ENCODE results near the gene RPL27.

The RPL27 gene

GRCh38 chr17:43030137-43030767, 32.0 kb downstream of the RPL27 start:
- 92% methylated on average over 6 of the region's 6 CpGs for WGBS, 2 experiments
- Histone ChIP-seq H3K27me3 (ENCODE audit: control insufficient read depth, insufficient read depth, low read length, poor library complexity, severe bottlenecking) (no peaks in the 10 kb centered on the region), H3K36me3 (ENCODE audit: control insufficient read depth, insufficient read depth, low read length) (peaks cover 7% of the 10 kb centered on the region), H3K9me3 (ENCODE audit: control insufficient read depth, low read length) (no peaks in the 10 kb centered on the region), H3K4me3 (ENCODE audit: insufficient read depth, low read depth, low read length) (no peak overlapping the region), H3K27ac (ENCODE audit: insufficient read depth, low read depth, low read length, poor library complexity, severe bottlenecking) (no peak overlapping the region), H3K4me1 (ENCODE audit: control insufficient read depth, insufficient read depth, low read length) (peaks cover 37% of the 10 kb centered on the region)

GRCh38 chr17:43031666-43032065, 33.4 kb downstream of the RPL27 start:
- Histone ChIP-seq H3K27me3 (ENCODE audit: control insufficient read depth, insufficient read depth, low read length, poor library complexity, severe bottlenecking) (no peaks in the 10 kb centered on the region), H3K9me3 (ENCODE audit: control insufficient read depth, low read length) (no peaks in the 10 kb centered on the region), H3K4me3 (ENCODE audit: insufficient read depth, low read depth, low read length) (no peak overlapping the region), H3K27ac (ENCODE audit: insufficient read depth, low read depth, low read length, poor library complexity, severe bottlenecking) (no peak overlapping the region), H3K4me1 (ENCODE audit: control insufficient read depth, insufficient read depth, low read length) (peaks cover 46% of the 10 kb centered on the region), H3K36me3 (ENCODE audit: control insufficient read depth, insufficient read depth, low read length) (peaks cover 7% of the 10 kb centered on the region)
- 20 to 83% methylated on average over 1 to 2 of the region's 3 CpGs for WGBS, 2 experiments

- Histone ChIP-seq H3K27me3 (ENCODE audit: control insufficient read depth, insufficient read depth, low read length, poor library complexity, severe bottlenecking) (no peaks in the 10 kb centered on the region), H3K4me1 (ENCODE audit: control insufficient read depth, insufficient read depth, low read length) (peaks cover 48% of the 10 kb centered on the region), H3K9me3 (ENCODE audit: control insufficient read depth, low read length) (no peaks in the 10 kb centered on the region), H3K4me3 (ENCODE audit: insufficient read depth, low read depth, low read length) (peak overlapping the region; percentile 26), H3K27ac (ENCODE audit: insufficient read depth, low read depth, low read length, poor library complexity, severe bottlenecking) (peak overlapping the region; percentile 95), H3K36me3 (ENCODE audit: control insufficient read depth, insufficient read depth, low read length) (no peaks in the 10 kb centered on the region)
- WGBS, 2 experiments: 11 to 15% methylated on average over 11 of the region's 12 CpGs
Observed at GRCh38 chr17:43033948-43034881, 36.0 kb downstream of the RPL27 start.

GRCh38 chr17:43034894-43035293, 36.7 kb downstream of the RPL27 start:
- no peak overlapping the region for H3K4me3 ChIP-seq (ENCODE audit: insufficient read depth, low read depth, low read length)
- peak overlapping the region; percentile 95 for H3K27ac ChIP-seq (ENCODE audit: insufficient read depth, low read depth, low read length, poor library complexity, severe bottlenecking)
- H3K27me3 ChIP-seq (ENCODE audit: control insufficient read depth, insufficient read depth, low read length, poor library complexity, severe bottlenecking): no peaks in the 10 kb centered on the region
- no peaks in the 10 kb centered on the region for H3K9me3 ChIP-seq (ENCODE audit: control insufficient read depth, low read length)
- 57 to 65% methylated on average over 3 of the region's 3 CpGs for WGBS, 2 experiments
- H3K4me1 ChIP-seq (ENCODE audit: control insufficient read depth, insufficient read depth, low read length): peaks cover 48% of the 10 kb centered on the region
- H3K36me3 ChIP-seq (ENCODE audit: control insufficient read depth, insufficient read depth, low read length): no peaks in the 10 kb centered on the region

- no peaks in the 10 kb centered on the region for H3K27me3 ChIP-seq (ENCODE audit: control insufficient read depth, insufficient read depth, low read length, poor library complexity, severe bottlenecking)
- H3K27ac ChIP-seq (ENCODE audit: insufficient read depth, low read depth, low read length, poor library complexity, severe bottlenecking): no peak overlapping the region
- H3K4me3 ChIP-seq (ENCODE audit: insufficient read depth, low read depth, low read length): no peak overlapping the region
- peaks cover 51% of the 10 kb centered on the region for H3K4me1 ChIP-seq (ENCODE audit: control insufficient read depth, insufficient read depth, low read length)
- no peaks in the 10 kb centered on the region for H3K36me3 ChIP-seq (ENCODE audit: control insufficient read depth, insufficient read depth, low read length)
- no peaks in the 10 kb centered on the region for H3K9me3 ChIP-seq (ENCODE audit: control insufficient read depth, low read length)
- 87 to 88% methylated on average over 2 of the region's 2 CpGs for WGBS, 2 experiments
Observed at GRCh38 chr17:43039646-43040045, 41.4 kb downstream of the RPL27 start.

GRCh38 chr17:43040655-43041054, 42.4 kb downstream of the RPL27 start:
- no peak overlapping the region for H3K4me3 ChIP-seq (ENCODE audit: insufficient read depth, low read depth, low read length)
- no peaks in the 10 kb centered on the region for H3K36me3 ChIP-seq (ENCODE audit: control insufficient read depth, insufficient read depth, low read length)
- peak overlapping the region; percentile 63 for H3K27ac ChIP-seq (ENCODE audit: insufficient read depth, low read depth, low read length, poor library complexity, severe bottlenecking)
- H3K9me3 ChIP-seq (ENCODE audit: control insufficient read depth, low read length): no peaks in the 10 kb centered on the region
- no peaks in the 10 kb centered on the region for H3K27me3 ChIP-seq (ENCODE audit: control insufficient read depth, insufficient read depth, low read length, poor library complexity, severe bottlenecking)
- H3K4me1 ChIP-seq (ENCODE audit: control insufficient read depth, insufficient read depth, low read length): peaks cover 41% of the 10 kb centered on the region
- 66 to 73% methylated on average over 2 of the region's 2 CpGs for WGBS, 2 experiments

- H3K27me3 ChIP-seq (ENCODE audit: control insufficient read depth, insufficient read depth, low read length, poor library complexity, severe bottlenecking): no peaks in the 10 kb centered on the region
- WGBS, 2 experiments: 47 to 55% methylated on average over 5 of the region's 5 CpGs
- H3K9me3 ChIP-seq (ENCODE audit: control insufficient read depth, low read length): no peaks in the 10 kb centered on the region
- H3K4me1 ChIP-seq (ENCODE audit: control insufficient read depth, insufficient read depth, low read length): peaks cover 26% of the 10 kb centered on the region
- no peak overlapping the region for H3K27ac ChIP-seq (ENCODE audit: insufficient read depth, low read depth, low read length, poor library complexity, severe bottlenecking)
- no peaks in the 10 kb centered on the region for H3K36me3 ChIP-seq (ENCODE audit: control insufficient read depth, insufficient read depth, low read length)
- no peak overlapping the region for H3K4me3 ChIP-seq (ENCODE audit: insufficient read depth, low read depth, low read length)
Observed at GRCh38 chr17:43042025-43042628, 43.9 kb downstream of the RPL27 start.

GRCh38 chr17:43043307-43043706, 45.1 kb downstream of the RPL27 start:
- no peak overlapping the region for H3K27ac ChIP-seq (ENCODE audit: insufficient read depth, low read depth, low read length, poor library complexity, severe bottlenecking)
- H3K4me1 ChIP-seq (ENCODE audit: control insufficient read depth, insufficient read depth, low read length): peaks cover 18% of the 10 kb centered on the region
- no peaks in the 10 kb centered on the region for H3K9me3 ChIP-seq (ENCODE audit: control insufficient read depth, low read length)
- no peaks in the 10 kb centered on the region for H3K36me3 ChIP-seq (ENCODE audit: control insufficient read depth, insufficient read depth, low read length)
- no peak overlapping the region for H3K4me3 ChIP-seq (ENCODE audit: insufficient read depth, low read depth, low read length)
- no peaks in the 10 kb centered on the region for H3K27me3 ChIP-seq (ENCODE audit: control insufficient read depth, insufficient read depth, low read length, poor library complexity, severe bottlenecking)

- Histone ChIP-seq H3K36me3 (ENCODE audit: control insufficient read depth, insufficient read depth, low read length) (no peaks in the 10 kb centered on the region), H3K4me3 (ENCODE audit: insufficient read depth, low read depth, low read length) (no peak overlapping the region), H3K4me1 (ENCODE audit: control insufficient read depth, insufficient read depth, low read length) (peaks cover 18% of the 10 kb centered on the region), H3K27me3 (ENCODE audit: control insufficient read depth, insufficient read depth, low read length, poor library complexity, severe bottlenecking) (no peaks in the 10 kb centered on the region), H3K27ac (ENCODE audit: insufficient read depth, low read depth, low read length, poor library complexity, severe bottlenecking) (no peak overlapping the region), H3K9me3 (ENCODE audit: control insufficient read depth, low read length) (no peaks in the 10 kb centered on the region)
- WGBS, 2 experiments: 93 to 97% methylated on average over 4 of the region's 4 CpGs
Observed at GRCh38 chr17:43044024-43044423, 45.8 kb downstream of the RPL27 start.

- H3K27me3 ChIP-seq (ENCODE audit: control insufficient read depth, insufficient read depth, low read length, poor library complexity, severe bottlenecking): no peaks in the 10 kb centered on the region
- H3K4me1 ChIP-seq (ENCODE audit: control insufficient read depth, insufficient read depth, low read length): no peaks in the 10 kb centered on the region
- H3K36me3 ChIP-seq (ENCODE audit: control insufficient read depth, insufficient read depth, low read length): peaks cover 30% of the 10 kb centered on the region
- no peak overlapping the region for H3K27ac ChIP-seq (ENCODE audit: insufficient read depth, low read depth, low read length, poor library complexity, severe bottlenecking)
- H3K9me3 ChIP-seq (ENCODE audit: control insufficient read depth, low read length): no peaks in the 10 kb centered on the region
- H3K4me3 ChIP-seq (ENCODE audit: insufficient read depth, low read depth, low read length): no peak overlapping the region
- 87 to 100% methylated on average over 1 of the region's 1 CpG for WGBS, 2 experiments
Observed at GRCh38 chr17:43051969-43052368, 53.8 kb downstream of the RPL27 start.

Measured in ectodermal cell (in vitro differentiated cells).